ENCODE results near the gene SPTBN4.
"Not testable (repeated sequence)": the region's sequence is repeated elsewhere in the genome, so short reads cannot be mapped to it uniquely, and the experiment has no call there.

The SPTBN4 gene

DNA sequence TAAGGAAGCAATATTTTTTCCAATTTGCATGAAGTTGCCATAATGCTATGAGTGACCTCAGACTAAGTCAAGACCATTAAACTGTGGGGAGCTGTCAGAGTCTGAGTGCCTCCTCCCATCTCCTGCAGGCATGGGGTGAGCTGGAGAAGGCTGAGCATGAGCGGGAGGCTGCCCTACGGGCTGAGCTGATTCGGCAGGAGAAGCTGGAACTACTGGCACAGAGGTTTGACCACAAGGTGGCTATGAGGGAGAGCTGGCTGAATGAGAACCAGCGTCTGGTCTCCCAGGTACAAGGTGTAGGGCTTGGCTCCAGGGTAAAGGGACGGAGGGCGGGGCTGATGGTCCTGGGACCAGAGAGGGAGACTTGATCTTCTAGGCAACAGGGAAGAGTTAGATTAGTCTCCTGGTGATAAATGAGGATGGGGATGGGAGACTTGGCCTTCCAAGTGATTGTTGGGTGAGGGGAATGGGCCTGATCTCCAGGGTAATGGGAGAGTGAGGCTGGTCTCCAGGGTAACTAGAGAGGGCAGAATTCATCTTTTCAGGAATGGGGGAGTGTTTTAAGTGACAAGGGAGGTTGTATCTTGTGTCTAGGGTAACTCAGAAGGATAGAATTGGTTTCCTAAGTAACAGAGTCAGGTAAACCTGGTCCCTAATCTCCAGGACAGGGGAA lies 36.0 kb downstream of the SPTBN4 start:
- no peak for DNase-seq (ENCODE audit: low read depth, low spot score)

DNA sequence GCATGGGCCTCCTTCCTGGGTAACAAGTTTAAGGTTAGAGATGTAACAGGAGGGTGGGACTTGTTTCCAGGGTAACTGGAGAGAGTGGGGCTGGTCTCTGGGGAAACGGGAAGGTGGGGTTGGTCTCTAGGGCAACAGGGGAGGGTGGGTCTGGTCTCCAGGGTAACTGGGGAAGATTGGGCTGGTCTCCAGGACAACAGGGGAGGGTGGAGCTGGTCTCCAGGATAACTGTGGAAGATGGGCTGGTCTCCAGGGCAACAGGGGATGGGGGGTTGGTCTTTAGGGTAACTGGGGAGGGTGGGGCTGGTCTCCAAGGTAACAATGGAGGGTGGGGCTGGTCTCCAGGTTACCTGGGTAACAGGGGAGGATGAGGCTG lies 36.5 kb downstream of the SPTBN4 start:
- DNase-seq (ENCODE audit: low read depth, low spot score): no peak

DNA sequence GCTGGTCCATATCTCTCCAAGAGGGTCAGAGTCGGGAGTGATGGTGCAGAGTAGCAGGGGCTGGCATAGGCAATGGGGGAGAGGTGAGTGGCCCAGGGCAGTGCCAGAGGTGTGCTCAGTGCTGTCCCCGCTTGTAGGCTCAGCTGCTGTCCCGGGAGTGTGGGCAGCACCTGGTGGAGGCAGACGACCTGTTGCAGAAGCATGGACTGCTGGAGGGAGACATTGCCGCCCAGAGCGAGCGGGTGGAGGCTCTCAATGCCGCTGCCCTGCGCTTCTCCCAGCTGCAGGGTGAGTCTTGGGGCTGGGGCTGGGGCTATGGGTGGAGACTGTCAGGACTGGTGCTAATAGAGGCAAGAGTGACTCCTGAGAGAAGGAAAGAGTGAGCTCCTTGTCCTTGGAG lies 39.3 kb downstream of the SPTBN4 start:
- no peak for DNase-seq (ENCODE audit: low read depth, low spot score)

GRCh38 chr19:40507892-40508291 lies 41.1 kb downstream of the SPTBN4 start:
- DNase-seq (ENCODE audit: low read depth, low spot score): no peak

DNA sequence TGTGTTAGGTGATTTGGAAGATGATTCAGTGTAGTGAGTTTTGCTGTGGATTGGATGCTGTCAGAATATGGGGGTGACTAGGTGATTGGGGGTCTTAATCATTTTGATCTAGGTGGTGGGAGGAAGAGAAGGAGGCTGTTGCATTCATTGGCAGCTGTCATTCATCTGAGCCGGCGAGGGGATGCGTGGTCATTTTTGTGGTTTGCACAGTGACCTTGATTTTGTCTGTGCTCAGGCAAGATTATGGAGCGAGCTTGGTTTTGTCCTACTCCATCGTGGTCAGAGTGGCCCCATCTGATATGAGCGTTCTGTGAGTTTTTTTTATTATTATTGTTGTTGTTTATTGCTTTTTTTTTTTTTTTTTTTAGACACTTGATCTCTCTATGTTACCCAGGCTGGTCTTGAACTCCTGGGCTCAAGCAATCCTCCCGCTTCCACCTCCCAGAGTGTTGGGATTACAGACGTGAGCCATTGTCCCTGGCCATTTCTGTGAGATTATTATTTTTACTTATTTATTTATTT lies 42.0 kb downstream of the SPTBN4 start:
- no peak for DNase-seq (ENCODE audit: low read depth, low spot score)

- no peak for DNase-seq (ENCODE audit: low read depth, low spot score)
Measured at GRCh38 chr19:40510526-40511115, 43.8 kb downstream of the SPTBN4 start.

- DNase-seq (ENCODE audit: low read depth, low spot score): no peak
Measured at GRCh38 chr19:40511487-40511886, 44.7 kb downstream of the SPTBN4 start.

DNA sequence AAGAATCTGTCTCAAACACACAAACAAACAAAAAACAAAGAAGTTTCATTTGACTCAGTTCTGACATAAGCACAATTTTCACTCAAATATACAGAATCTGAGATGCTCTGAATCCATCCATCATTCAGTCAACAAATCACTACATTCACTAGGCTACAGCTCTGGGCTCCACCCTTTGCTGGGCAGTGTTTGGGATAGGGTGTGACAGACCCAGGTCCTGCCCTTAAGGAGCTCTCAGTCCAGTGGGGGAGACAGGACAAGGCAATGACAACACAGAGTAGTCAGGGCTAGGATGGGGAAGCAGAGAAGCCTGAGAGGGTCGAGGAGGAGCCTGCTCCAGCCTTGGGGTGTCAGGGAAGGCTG lies 45.3 kb downstream of the SPTBN4 start:
- DNase-seq (ENCODE audit: low read depth, low spot score): no peak

DNA sequence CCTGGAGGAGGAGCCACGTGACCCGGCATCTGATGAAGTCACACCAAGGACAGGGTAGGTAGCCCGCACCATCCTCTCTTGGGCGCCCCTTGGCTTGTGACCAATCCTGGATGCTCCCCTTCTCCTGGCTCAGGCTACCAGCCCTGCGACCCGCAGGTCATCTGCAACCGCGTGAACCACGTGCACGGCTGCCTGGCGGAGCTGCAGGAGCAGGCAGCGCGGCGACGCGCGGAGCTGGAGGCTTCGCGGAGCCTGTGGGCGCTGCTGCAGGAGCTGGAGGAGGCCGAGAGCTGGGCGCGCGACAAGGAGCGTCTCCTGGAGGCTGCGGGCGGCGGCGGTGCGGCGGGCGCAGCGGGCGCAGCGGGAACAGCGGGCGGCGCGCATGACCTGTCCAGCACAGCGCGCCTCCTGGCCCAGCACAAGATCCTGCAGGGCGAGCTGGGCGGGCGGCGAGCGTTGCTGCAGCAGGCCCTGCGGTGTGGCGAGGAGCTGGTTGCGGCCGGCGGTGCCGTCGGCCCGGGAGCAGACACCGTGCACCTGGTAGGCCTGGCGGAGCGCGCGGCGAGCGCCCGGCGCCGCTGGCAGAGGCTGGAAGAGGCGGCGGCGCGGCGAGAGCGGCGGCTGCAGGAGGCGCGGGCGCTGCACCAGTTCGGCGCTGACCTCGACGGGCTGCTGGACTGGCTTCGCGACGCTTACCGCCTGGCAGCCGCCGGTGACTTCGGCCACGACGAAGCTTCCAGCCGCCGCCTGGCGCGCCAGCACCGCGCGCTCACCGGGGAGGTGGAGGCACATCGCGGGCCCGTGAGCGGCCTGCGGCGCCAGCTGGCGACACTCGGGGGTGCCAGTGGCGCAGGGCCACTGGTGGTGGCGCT lies 45.9 kb downstream of the SPTBN4 start:
- DNase-seq (ENCODE audit: low read depth, low spot score): no peak

- DNase-seq (ENCODE audit: low read depth, low spot score): no peak
Measured at GRCh38 chr19:40513345-40513678, 46.5 kb downstream of the SPTBN4 start.

DNA sequence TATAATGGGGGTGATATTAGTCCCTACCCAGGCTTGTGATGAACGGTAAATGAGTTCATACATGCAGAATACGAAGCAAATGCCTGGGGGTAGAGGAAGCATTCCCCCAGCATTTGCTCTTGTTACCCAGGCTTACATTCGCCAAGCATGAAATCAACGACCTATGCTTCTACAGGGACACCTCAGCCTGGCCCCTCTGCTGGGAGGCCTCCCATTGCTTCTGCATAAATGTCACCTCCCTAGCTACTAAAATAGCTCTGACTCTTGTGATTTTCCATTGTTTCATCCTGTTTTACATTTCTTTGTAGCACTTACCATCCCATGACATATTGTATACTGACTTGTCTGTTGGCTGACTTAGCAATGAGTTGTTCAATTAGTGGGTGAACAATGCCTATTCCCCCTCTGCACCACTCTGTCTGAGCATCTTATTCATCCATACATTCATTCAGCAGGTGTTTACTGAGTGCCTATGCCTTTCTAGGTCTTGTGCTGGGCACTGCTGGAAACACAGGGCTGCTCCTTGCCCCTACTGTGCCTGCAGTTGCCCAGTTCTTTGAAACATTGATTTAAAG lies 47.0 kb downstream of the SPTBN4 start:
- DNase-seq (ENCODE audit: low read depth, low spot score): no peak

DNA sequence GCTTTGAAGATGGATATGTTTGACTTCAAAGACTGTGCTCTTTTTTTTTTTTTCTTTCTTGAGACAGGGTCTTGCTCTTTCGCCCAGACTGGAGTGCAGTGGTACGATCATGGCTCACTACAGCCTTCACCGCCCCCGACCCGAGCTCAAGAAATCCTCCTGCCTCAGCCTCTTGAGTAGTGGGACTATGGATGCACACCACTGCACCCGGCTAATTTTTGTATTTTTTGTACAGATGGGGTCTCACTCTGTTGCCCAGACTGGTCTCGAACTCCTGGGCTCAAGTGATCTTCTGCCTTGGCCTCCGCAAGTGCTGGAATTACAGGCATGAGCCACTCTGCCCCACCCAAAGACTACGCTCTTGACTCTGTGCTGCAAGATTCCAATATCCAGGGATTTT lies 50.4 kb downstream of the SPTBN4 start:
- no peak for DNase-seq (ENCODE audit: low read depth, low spot score)

DNA sequence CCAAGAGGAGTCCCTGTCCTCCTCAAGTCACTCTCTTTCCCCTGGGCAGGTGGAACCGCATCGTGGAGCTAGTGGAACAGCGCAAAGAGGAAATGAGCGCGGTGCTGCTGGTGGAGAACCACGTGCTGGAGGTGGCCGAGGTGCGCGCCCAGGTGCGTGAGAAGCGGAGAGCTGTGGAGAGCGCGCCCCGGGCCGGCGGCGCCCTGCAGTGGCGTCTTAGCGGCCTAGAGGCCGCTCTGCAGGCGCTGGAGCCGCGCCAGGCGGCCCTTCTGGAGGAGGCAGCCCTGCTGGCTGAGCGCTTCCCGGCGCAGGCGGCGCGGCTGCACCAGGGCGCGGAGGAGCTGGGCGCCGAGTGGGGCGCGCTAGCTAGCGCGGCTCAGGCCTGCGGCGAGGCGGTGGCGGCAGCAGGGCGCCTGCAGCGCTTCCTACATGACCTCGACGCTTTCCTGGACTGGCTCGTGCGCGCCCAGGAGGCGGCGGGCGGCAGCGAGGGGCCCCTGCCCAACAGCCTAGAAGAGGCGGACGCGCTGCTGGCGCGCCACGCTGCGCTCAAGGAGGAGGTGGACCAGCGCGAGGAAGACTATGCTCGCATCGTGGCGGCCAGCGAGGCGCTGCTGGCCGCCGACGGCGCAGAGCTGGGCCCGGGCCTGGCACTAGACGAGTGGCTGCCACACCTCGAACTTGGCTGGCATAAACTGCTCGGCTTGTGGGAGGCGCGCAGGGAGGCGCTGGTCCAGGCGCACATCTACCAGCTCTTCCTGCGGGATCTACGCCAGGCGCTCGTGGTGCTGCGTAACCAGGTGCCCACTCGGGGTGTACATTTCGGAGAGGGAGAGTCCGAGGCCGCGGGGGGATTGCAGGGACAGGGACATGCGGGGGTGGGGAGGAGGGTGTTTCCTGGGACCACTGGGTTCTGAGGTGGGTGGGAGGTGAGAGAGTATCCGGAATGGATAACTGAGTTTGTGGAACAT lies 52.8 kb downstream of the SPTBN4 start:
- DNase-seq (ENCODE audit: low read depth, low spot score): no peak

DNA sequence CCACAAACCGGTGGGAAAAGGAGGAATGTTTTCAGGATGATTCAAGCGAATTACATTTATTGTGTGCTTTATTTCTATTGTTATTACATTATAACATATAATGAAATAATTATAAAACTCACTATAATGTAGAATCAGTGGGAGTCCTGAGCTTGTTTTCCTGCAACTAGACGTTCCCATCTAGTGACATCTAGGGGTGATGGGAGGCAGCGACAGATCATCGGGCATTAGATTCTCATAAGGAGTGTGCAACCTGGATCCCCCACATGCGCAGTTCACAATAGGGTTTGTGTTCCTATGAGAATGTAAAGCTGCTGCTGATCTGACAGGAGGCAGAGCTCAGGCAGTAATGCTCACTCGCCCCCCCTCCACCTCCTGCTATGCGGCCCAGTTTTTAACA lies 54.5 kb downstream of the SPTBN4 start:
- no peak for DNase-seq (ENCODE audit: low read depth, low spot score)

DNA sequence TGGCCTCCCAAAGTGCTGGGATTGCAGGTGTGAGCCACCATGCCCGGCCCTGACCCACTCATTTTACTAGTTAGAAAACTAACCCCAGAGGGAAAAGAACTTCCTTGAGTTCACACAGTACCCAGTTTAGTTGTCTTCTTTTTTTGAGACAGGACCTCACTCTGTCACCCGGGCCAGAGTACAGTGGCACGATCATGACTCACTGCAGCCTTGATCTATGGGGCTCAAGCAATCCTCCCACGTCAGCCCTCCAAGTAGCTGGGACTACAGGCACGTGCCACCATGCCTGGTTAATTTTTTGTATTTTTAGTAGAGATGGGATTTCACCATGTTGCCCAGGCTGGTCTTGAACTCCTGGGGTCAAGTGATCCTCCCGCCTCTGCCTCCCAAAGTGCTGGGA lies 55.1 kb downstream of the SPTBN4 start:
- not testable (repeated sequence) for DNase-seq (ENCODE audit: low read depth, low spot score)

DNA sequence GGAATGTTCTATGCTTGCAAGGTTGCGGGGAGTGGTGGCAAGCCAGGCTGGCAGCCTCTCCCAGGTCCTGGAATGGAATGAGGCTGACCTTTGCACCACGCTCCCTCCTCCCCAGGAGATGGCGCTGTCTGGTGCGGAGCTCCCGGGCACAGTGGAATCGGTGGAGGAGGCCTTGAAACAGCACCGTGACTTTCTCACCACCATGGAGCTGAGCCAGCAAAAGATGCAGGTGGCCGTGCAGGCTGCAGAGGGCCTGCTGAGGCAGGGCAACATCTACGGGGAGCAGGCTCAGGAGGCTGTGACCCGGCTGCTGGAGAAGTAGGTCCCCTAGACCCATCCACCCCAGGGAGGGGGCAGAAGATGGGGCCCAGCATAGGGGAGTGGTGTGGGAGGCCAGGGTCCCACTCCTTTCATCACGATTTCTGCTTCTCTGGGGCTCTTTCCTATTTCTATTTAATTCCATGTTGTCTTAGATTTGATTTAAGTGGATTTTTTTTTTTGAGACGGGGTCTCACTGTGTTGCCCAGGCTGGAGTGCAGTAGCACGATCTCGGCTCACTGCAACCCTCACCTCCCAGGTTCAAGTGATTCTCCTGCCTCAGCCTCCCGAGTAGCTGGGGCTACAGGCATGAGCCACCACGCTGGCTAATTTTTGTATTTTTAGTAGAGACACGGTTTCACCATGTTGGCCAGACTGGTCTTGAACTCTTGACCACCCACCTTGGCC lies 56.7 kb downstream of the SPTBN4 start:
- no peak for DNase-seq (ENCODE audit: low read depth, low spot score)

DNA sequence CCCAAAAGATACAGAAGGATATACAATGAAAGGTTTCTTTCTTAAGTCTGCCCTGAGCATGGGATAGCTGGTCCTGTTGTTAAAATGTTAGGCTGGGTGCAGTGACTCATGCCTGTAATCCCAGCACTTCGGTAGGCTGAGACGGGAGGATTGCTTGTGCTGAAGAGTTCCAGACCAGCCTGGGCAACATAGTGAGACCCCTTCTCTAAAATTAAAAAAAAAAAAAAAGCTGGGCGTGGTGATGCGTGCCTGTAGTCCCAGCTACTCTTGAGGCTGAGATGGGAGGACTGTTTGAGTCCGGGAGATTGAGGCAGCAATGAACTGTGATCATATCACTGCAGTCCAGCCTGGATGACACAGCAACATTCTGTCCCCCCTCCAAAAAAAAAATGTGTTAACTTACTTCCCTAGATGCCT lies 57.3 kb downstream of the SPTBN4 start:
- DNase-seq (ENCODE audit: low read depth, low spot score): no peak

GRCh38 chr19:40524655-40525054 lies 57.9 kb downstream of the SPTBN4 start:
- no peak for DNase-seq (ENCODE audit: low read depth, low spot score)

- DNase-seq (ENCODE audit: low read depth, low spot score): no peak
Measured at GRCh38 chr19:40525234-40526051, 58.6 kb downstream of the SPTBN4 start.

DNA sequence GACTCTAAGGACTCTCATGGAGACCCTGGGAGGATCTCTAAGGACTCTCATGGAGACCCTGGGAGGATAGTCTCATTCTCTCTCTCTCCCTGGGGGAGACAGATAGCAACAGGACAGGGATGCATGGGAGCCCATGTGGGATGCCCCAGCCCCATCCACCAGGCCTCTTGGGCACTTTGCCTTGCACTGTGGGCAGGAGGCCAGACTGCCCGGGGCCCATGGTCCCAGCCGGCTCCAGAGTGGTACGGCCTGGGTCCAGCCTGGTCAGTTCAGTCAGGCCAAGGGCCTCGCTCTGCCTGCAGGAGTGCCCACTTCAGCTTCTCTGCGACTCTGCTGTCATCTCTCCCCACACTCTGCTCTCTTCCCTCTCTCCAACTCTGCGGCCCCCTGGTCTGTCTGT lies 61.3 kb downstream of the SPTBN4 start:
- no peak for DNase-seq (ENCODE audit: low read depth, low spot score)
